DMS153 (cell line): ENCODE data around the gene ARID2.

Experiments
- DNase-seq: peaks from one replicate; lab custom pipeline; 2025; lab: John Stamatoyannopoulos, UW

Gene ARID2

GRCh38 chr12:45729233-45730083 is at the start of gene ARID2:
Gene ARID2, plus strand, starts transcription at chr12:45729706. Its CDS starts 131 bp downstream, at chr12:45729837.
- DNase-seq = no peak

- DNase-seq = no peak
Observed at GRCh38 chr12:45680362-45680761, 49.1 kb upstream of the ARID2 start.

GRCh38 chr12:45681465-45681864 is 48.0 kb upstream of the ARID2 start:
- DNase-seq = no peak

- DNase-seq = no peak
Observed at GRCh38 chr12:45685680-45686079, 43.8 kb upstream of the ARID2 start.

GRCh38 chr12:45687081-45688015 is 42.2 kb upstream of the ARID2 start:
- DNase-seq = no peak

- no peak for DNase-seq
Observed at GRCh38 chr12:45688183-45688582, 41.3 kb upstream of the ARID2 start.

GRCh38 chr12:45695035-45695434 is 34.5 kb upstream of the ARID2 start:
- DNase-seq = no peak

- no peak for DNase-seq
Observed at GRCh38 chr12:45695606-45696005, 33.9 kb upstream of the ARID2 start.

GRCh38 chr12:45696049-45696448 is 33.5 kb upstream of the ARID2 start:
- no peak for DNase-seq

GRCh38 chr12:45697371-45697770 is 32.1 kb upstream of the ARID2 start:
- no peak for DNase-seq

- DNase-seq = no peak
Observed at GRCh38 chr12:45701296-45701695, 28.2 kb upstream of the ARID2 start.

- DNase-seq = no peak
Observed at GRCh38 chr12:45703942-45704341, 25.6 kb upstream of the ARID2 start.

GRCh38 chr12:45704968-45705367 is 24.5 kb upstream of the ARID2 start:
- DNase-seq = no peak

- DNase-seq = no peak
Observed at GRCh38 chr12:45705404-45705803, 24.1 kb upstream of the ARID2 start.

- no peak for DNase-seq
Observed at GRCh38 chr12:45707241-45707857, 22.2 kb upstream of the ARID2 start.

GRCh38 chr12:45708363-45708762 is 21.1 kb upstream of the ARID2 start:
- no peak for DNase-seq

- no peak for DNase-seq
Observed at GRCh38 chr12:45708901-45709300, 20.6 kb upstream of the ARID2 start.

GRCh38 chr12:45712319-45712718 is 17.2 kb upstream of the ARID2 start:
- DNase-seq = no peak

- no peak for DNase-seq
Observed at GRCh38 chr12:45713078-45713477, 16.4 kb upstream of the ARID2 start.

- no peak for DNase-seq
Observed at GRCh38 chr12:45718306-45718705, 11.2 kb upstream of the ARID2 start.

- DNase-seq = no peak
Observed at GRCh38 chr12:45720069-45720468, 9.4 kb upstream of the ARID2 start.

GRCh38 chr12:45721369-45721768 is 8.1 kb upstream of the ARID2 start:
- no peak for DNase-seq
